Measurements from ENCODE around the gene GAA.

GRCh38 chr17:80101946-80102663 is 724 bp downstream of the GAA start:
- TF ChIP-seq, protein P1, sequence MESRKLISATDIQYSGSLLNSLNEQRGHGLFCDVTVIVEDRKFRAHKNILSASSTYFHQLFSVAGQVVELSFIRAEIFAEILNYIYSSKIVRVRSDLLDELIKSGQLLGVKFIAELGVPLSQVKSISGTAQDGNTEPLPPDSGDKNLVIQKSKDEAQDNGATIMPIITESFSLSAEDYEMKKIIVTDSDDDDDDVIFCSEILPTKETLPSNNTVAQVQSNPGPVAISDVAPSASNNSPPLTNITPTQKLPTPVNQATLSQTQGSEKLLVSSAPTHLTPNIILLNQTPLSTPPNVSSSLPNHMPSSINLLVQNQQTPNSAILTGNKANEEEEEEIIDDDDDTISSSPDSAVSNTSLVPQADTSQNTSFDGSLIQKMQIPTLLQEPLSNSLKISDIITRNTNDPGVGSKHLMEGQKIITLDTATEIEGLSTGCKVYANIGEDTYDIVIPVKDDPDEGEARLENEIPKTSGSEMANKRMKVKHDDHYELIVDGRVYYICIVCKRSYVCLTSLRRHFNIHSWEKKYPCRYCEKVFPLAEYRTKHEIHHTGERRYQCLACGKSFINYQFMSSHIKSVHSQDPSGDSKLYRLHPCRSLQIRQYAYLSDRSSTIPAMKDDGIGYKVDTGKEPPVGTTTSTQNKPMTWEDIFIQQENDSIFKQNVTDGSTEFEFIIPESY (IDR thresholded peaks at IDR 0.05; ENCODE audit: extremely low read depth, insufficient replicate concordance, low read length) = no peak
- TF ChIP-seq CTCF (IDR thresholded peaks at IDR 0.05 in 2 of 3, conservative IDR thresholded peaks at IDR 0.05 in 1 of 3; ENCODE audit: borderline replicate concordance in 1 of 3, insufficient read depth in 1 of 3, low read depth in 2 of 3, low read length in 2 of 3) (no peak), POLR2A (IDR thresholded peaks at IDR 0.05; ENCODE audit: borderline replicate concordance, extremely low read depth, insufficient read depth, insufficient read length) (no peak), EZH2 (IDR thresholded peaks at IDR 0.05) (no peak), POLR2AphosphoS5 (IDR thresholded peaks at IDR 0.05; ENCODE audit: low read depth, low read length) (no peak), ZFX (IDR thresholded peaks at IDR 0.05) (no peak), ZNF274 (IDR thresholded peaks at IDR 0.05; ENCODE audit: low read depth, low read length) (no peak), EZH2phosphoT487 (IDR thresholded peaks at IDR 0.05; ENCODE audit: borderline replicate concordance) (no peak), CEBPB (IDR thresholded peaks at IDR 0.05; ENCODE audit: low read depth) (no peak), SP1 (IDR thresholded peaks at IDR 0.05; ENCODE audit: low read depth) (no peak), RAD21 (IDR thresholded peaks at IDR 0.05; ENCODE audit: low read depth) (no peak)
- TF ChIP-seq, protein P2, sequence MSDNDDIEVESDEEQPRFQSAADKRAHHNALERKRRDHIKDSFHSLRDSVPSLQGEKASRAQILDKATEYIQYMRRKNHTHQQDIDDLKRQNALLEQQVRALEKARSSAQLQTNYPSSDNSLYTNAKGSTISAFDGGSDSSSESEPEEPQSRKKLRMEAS (IDR thresholded peaks at IDR 0.05) = no peak

All from HCT116 (cell line).